NCI-H2081 treated with DMSO at 0.1 percent for 48 hours (cell line): ENCODE measurements around the gene TXNL4B.

Source experiments
- DNase-seq: peaks from one replicate; lab custom pipeline; 2025; lab: John Stamatoyannopoulos, UW

TXNL4B gene

DNA sequence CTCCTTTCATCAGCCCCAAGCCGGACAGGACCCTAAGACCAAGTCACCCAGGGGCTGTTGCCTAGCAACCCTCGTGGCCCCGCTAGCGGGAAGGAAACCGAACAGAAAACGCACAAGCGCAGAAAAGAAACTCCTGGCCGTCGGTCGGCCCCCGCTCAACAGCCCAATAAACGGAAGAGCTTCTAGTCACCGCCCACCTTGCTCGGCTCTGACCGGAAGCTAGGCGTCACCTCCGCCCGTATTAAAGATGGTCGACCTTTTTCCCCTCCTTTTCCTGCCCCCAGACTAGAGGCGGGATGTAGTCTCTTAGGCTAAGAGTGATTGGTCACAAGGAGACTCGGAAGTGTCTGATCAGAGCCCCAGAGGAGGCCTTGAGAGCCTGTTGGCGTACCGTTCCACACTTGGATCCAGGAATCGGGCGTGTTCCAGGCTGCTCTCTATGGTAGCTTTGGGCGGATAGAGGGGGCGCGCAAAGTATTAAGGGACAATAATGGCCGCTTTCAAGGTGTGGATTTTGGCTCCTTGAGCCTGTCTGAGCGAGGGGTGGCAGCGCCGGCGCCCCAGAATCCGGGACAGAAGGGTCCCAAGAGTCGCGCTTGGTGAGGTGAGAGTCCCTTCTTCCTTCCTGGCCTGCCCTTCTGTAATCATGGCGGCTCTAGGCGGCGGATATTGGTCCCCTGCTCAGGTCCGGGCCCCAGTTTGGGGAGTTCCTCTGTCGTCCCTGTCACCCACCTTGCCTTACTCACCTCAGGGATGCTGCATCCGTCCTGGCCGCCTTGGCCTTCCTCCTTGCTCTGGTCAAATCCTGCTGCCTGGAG lies at the start of gene TXNL4B, which contains the start of gene DHX38:
Gene TXNL4B (minus strand): TSS at position 173 of the 818 bp plus-strand sequence. CDS start 2,871 bp downstream, outside the sequence.
Gene DHX38 (plus strand): TSS at position 400 of the 818 bp plus-strand sequence. CDS start 2,311 bp downstream, outside the sequence.
- DNase-seq = peak; percentile 85

DNA sequence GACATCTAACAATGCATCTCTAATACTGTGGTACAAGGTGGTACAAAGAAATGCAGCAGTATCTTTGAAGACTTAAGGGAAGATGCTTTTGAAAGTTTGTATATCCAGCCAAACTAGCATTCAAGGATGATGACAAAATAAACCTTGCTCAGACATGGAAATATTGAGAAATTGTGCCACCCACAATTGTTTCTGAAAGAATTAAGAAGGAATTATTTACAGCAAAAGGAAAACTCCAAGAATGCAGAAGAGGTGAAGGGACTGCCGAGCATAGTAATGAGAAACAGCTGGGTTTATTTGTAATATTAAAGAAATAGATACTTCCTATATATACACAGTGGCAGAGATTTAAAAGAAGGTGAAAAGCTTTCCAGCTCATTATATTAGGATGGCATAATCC lies 49.1 kb upstream of the TXNL4B start:
- no peak for DNase-seq

DNA sequence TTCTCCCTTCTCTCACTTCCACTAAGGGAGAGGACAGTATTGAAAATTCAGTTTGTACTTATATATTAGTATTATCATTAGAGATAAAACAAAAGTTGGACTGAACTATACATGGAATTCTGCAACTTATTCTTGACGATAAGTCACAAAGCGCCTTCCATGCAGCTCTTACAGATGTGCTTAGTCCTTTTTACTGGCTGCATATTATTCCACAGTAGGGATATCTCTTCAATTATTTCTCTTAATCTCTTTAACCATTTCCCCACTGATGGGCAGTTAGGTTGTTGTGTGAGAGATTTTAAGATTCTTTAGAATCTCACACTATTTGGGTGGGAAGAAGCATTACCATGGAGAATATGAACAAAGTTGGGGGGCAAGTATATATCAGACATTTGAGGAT lies 46.5 kb upstream of the TXNL4B start:
- DNase-seq = no peak

DNA sequence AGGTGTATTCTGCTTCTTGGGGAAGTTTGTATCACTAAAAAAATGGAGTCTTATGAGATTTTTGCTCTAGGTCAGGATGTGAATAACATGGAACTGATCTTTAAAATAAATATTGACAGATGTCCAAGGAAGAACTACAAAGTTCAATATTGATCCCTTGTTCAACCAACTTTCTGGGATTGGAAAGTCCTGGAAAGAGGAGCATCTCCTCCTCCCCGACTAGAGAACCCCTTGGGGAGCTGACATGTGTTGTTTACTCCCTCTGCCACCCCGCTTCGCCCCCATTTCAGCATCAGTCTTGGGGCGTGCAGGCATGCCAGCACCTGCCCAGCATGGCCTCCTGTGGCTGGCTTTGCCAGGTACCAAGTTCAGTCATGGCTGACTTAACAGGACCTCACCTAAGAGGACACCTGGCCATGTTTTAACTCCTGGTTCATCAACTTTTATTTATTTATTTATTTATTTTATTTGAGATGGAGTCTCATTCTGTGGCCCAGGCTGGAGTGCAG lies 44.7 kb upstream of the TXNL4B start:
- DNase-seq = no peak

DNA sequence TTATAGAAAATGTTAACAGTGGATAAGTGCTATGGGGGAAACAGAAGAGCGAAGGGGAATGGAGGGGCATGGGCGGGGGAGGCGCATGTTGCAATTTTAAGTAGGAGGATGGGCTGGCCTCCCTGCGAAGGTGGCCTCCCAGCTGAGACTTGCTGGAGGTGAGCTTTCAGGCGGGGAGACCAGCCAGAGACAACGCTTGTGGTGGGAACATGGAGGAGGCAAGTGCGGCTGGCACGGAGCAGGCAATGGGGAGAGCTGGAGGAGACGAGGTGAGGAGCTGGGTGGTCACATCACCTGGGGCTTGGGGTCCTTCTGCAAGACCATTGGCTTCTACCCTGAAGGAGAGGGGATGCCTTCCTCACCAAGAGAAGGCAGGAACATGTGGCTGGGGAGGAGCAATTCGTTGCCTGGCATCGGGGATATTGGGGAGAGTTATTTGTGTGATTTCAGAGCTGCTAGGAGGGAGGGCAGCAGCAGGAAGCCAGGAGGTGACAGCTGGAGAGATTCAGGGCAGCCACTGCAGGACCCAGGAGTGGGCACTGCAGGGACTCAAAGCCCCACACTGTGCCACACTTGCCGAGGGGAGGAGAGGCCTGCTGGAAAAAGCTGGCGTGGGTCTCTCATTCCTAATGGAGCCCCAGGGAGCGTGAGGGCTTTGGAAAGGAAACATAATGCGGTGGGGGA lies 44.1 kb upstream of the TXNL4B start:
- no peak for DNase-seq

DNA sequence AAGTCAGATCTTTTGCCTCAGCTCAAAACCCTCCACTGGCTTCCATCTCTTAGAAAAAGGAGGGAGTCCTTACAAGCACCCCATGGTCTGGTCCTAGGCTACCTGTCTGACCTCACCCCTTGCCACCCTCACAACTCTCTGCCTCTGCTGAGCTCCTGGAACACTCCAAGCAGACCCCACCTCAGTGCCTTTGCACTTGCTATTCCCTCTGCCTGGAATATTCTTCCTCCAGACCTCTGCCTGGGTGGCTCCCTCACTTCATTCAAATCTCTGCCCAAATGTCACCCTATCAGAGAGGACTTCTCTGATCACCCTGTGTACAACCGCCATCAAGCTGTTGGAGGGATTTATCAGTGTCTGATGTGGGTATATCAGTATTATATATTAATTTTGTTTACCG lies 41.1 kb upstream of the TXNL4B start:
- no peak for DNase-seq

DNA sequence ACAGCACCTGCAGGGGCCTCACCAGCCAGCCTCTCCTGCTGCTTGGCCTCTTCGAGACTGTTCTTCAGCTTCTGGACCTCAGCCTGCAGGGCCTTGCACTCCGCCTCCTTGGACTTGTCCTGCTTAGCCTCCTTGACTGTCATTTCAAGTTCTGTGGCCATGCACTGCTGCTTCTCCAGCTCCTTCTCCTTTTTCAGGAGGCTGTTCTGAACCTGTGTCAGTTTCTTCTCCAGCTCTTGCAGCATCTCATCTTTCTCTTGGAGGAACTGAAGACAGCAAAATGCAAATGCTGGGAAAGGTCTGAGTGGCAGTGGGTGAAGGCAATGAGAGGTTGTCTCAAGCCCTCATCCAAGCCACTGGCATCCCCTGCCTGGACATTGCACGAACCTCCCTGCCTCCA lies 39.3 kb upstream of the TXNL4B start:
- no peak for DNase-seq

DNA sequence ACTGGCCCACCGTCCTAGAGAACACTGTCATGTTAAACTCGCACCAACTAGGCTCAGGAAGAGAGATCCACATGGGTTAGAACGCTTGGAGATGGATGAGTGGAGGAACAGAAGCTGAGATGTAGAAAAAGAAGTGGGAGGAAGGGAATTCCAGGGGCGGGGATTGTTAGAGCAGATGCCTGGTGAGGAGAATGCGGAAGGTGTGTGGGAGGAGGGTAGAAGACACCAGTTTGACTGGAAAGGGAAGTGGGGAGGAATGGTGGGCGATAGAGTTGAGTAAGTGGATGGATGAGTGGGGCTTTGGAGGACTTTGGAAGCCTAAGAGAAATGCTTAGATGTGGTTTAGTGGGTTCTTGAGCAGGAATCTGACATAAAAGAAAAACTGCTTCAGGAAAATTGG lies 37.6 kb upstream of the TXNL4B start:
- DNase-seq = no peak

DNA sequence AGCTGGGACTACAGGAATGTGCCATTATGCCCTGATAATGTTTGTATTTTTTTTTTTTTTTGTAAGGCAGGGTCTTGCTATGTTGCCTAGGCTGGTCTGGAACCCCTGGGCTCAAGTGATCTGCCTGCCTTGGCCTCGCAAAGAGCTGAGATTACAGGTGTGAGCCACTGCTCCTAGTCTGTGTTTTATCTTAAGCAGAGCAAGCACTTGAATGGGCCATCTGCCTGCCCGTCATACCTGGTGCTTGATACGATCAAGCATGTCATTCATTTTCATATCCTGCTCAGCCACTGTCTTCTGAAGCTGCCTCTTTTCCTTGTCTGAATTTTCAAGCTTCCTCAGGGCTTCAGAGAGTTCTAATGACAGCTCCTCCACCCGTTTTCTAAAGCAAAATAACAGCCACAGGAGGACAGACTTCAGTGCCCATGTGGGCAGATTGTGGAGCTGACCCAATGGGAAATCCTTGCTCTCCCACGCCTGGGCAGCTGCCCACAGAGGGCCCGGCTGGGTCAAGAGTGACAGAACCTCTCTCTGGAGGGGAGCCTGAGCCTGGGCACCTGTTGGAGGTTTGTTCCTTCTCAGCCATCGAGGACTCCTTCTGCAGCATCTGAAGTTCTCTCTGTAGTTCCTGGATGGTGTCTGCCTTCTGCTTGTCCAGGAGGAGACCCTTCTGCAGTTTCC lies 36.7 kb upstream of the TXNL4B start:
- DNase-seq = no peak

DNA sequence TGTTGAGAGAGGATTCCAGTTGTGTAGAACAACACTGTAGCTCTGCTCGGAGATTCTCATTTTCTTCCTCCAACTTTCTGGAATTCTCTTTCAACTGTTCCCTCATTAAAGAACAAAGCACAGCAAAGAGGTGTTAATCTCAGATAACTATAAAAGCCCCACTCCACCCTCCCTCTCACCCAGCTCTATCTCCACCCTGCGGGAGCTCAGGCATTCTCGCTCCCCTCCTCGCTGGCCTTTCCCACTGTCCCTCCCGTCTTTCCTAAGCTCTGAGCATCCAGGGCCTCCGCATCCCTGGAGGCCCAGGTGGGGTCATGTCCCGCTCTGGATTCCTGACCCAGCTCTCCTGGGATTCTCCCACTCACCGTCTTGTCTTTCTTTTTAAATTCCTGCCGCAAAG lies 35.3 kb upstream of the TXNL4B start:
- no peak for DNase-seq

DNA sequence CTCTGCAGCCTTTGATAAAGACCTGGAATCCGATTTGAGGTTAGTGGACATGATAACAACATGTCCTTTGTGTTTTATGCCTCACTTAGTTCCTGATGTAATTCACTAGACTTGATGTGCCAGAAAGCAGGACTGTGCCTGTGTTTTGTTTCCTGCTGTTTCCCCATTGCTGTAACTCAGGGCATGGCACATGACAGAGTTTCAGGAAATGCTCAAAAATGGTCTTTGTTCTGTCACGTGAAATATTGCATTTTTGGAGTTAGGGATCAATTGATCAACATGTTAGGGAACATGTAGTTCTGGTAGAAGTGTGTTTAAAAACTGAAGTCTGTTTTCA lies 33.0 kb upstream of the TXNL4B start:
- DNase-seq = no peak

DNA sequence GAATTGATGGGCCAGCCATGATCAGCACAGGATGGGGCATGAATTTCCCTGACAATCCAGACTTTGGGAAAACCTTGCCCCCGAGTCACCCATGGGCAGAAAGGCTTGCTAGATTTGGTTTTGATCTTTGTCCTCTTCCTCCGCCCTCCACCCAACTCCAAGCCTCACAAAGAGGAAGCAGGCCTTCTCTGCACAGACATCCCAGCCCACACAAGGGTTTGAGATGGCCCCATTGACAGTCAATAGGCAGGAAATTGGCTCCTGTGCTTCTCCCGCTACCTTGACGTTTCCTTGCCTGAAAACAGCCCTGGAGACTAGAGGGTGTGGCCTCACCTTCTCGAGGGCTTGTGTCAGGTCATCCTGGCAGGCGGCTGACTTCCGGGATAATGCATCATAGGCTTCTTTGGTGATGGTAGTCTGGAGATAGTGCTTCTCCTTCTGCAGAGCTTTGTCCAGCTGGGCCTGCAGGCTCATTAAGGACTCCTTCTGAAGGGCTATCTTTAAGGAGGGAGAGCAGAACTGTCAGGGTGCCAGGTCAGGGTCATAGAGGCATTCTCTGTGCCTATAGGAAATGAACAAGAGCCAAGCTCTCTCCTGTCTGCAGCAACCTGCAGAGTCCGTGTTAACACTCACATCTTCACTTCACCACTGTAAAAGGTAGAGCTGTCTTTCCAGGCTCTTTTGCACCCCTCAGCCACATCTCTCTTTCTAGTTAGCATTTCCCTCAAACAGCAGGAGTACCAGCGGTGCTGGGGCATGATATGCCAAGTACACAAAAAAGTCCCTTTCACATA lies 32.4 kb upstream of the TXNL4B start:
- no peak for DNase-seq

DNA sequence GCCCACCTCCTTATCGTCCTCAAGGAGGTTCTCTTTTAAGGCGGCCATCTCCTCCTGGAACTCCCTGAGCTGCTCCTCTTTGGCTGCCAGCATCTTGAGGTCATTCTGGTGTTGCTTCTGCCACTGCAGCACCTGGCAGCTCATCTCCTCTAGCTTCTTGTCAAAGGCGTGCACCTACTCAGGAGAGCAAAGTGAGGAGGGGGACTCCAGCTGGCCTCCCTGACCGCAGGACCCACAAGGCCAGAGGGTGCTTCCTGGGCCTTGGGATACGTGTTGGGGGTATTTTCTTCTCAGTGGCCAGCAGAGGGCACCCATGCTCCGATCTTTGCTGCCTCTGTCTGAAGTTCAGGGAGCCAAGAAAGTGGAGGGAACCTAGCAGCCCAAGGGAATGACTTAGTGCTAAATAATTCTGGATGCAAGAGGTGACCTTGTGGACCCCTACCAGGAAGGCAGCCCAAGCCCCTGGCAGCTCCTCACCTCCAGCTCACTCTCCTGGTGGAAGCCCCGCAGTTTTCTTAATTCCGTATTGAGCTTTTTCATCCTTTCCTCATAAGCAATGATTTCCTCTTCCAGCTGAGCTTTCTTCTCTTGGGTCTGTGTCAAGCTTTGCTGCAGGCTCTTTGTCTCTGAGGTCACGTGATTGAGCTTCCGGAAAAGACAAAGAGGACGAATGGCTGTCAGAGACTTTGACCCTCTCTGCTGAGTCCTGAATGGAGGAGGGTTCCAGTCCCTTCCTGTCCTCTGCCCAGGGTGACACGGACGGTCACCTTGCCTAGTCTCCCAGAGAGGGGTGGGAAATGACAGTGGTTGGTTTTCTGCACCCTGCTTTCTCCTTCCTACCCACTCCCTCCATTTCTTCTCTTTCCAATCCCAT lies 31.6 kb upstream of the TXNL4B start:
- DNase-seq = no peak

DNA sequence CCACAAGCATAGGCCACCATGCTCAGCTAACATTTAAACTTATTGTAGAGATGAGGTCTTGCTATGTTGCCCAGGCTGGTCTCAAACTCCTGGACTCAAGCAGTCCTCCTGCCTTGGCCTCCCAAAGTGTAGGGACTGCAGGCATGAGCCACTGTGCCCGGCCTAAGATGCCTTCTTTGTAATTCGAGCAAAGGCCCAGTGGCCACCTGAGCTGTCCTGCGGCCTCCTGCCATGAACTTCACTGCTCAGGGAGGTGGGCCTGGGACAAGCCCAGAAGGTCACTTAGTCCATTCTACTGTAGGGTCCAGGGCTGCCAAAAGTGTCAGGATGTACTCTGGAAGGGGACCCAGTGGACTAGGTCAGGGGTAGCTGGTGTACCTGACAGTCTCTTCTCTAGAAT lies 30.7 kb upstream of the TXNL4B start:
- DNase-seq = no peak

DNA sequence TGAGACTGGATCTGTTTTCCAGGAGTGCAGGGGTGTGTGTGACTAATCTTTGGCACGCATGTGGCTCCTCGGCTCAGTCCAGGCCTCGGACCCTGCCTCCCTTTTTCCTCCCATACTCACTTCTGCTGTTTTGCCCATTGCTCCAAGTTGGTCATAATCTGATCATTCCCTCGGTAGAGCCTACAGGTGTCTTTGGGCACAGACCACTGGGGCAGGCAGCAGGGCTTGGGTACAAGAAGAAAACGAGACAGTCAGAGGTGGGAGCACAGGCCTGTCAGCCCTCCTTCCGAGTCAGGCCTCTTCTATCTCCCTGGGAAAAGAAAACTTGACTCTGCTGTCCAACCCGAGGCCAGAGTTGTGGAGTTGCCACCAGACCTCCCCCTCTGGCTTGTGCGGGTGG lies 30.0 kb upstream of the TXNL4B start:
- no peak for DNase-seq

DNA sequence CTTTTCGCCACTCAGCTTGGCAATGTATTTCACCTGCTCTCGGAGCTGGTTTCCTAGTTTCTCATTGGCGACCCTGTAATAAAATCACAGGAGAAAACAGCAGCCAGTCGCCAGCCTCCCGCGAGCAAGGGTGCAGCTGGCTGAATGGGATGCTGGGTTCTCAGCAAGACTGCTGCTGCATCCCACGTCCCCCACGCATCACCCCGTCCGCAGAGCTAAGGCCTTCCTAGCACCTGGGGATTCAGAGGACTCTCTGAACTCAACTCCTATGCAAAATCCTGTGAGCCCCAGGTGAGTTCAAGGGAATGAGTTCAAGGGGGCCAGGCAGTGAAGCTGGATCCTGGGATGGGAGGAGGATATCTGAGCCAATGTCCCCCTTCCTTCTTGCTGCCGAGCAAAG lies 29.5 kb upstream of the TXNL4B start:
- DNase-seq = no peak

DNA sequence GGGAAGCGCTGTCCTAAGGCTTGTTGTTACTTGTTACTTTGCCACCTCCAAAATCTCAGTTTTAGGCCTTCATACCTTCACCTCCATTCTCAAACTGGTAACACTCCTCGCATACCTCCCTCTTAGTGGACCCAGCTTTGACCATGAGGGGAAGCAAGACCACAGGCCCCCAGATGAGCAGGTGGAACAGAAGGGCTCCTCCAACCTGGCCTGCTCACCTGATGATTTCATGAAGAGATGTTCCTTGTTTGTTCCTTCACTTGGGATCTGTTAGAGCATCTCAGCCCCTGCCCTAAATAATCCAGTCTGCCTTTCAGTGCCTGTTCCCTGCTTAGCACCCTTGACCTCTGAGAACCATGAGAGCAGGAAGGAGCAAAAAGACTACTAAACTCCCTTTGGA lies 28.9 kb upstream of the TXNL4B start:
- DNase-seq = no peak

DNA sequence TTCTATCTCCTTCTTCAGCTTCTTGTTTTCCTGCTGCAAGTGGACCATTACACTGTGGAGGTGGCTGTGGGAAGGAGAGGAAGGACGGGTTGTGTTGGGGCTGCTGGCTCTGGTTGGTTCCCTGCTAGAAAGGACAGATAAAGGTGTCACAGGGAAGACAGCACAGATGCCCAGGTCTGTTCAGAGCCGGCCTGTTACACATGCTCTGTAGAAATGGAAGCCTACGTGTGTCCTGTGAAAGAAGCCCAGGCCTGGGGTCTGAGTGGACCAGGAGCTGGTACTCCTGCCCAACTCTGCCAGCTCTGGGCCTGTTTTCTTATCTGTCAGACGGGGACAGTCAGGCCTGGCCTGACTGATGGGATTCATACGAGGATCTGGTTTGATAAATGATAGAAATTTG lies 26.6 kb upstream of the TXNL4B start:
- no peak for DNase-seq

DNA sequence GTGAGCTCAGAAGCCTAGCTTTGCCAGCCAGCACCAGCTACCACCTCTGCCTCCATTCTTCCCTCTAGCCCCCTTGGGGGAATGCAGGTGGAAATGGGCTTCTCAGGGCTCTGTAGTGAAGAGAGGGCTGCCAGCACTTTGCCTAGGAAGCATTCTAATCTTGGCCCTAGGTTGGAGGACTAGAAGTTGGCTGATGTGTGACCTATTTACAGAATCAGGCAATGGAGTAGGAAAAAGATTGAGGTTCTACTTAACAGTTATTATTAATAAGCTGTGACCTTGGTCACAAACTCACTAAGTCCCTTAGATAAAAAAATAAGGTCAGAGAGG lies 20.2 kb upstream of the TXNL4B start:
- DNase-seq = no peak

DNA sequence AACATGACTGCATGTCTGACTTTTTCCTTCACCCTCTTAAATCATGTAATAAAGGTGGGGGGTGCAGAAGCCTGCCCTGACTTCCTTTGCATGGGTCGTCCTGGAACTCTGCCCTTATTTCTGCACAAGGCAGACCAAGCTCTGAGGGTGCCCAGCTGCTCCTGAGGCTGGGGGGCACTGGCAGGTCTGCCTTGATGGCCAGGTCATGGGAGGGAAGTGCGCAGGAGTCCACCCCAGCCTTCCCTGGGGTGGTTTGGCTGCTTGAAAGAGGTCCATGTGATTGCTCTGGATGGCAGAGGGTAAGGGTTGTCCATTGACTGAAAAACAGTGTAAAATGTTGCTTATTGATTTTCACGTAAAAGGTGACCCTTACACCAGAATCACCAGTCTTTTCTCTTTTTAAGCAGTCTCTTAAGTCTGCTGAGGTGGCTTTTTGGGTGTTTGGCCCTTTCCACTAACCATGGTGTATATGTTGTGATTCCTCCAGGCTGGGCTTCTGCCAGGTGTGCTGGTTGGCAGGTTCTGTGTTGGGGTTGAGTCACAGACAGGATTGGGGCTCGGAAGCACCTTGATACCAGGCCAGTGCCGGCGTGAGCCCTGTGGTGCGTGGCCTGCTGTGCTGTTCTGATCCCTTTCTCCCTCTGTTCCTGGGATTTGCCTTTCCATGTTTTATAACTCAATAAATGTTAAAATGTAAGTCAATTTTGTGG lies 19.6 kb upstream of the TXNL4B start:
- DNase-seq = no peak

DNA sequence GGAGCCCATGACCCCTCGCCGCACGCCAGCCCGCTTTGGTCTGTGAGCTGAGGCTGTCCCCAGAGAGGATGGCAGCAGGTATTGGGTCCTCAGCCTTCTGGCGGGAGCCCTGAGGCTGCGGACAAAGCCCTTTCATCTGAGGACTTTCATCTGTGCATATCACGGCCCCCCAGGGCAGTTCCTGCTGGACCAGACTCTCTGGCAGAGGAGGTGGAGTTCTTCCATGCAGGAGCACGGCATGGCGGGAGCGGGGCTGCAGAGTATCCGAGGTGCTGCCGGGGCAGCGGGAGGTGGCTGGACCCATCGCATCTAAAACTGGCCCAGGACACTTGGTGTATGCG lies 19.0 kb upstream of the TXNL4B start:
- no peak for DNase-seq
